GM19438 (cell line): ENCODE results near the gene TDRD10.
"Not testable (repeated sequence)": the region's sequence is repeated elsewhere in the genome, so short reads cannot be mapped to it uniquely, and the experiment has no call there.

Source experiments
- ATAC-seq: cut with Tn5 transposase; IDR thresholded peaks from one replicate; pipeline ENCODE4 v1.9.1; 2021; ENCODE audit warnings: low read depth; ENCODE audit not compliant: unreplicated experiment

The TDRD10 gene

DNA sequence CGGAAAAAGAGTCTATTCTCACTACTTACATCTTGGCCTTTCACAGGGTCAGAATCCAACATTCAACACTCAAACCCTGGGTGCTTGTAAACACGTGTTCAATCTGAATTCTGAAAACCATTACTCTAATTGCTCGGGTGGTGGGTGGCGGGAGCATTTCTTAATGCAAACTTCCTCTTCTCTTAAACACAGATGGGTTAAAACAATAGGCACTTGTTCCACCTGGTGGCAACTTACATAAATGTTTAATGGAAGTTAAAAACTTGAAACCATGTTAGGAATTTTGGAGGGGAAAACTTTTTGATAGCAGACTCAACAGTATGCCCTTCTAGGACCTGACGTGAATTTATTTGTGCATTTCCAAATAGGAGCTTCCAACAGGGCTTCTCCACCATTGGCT, 23.4 kb upstream of the TDRD10 start:
- ATAC-seq = no peak

- no peak for ATAC-seq
Observed at GRCh38 chr1:154479764-154480421, 22.1 kb upstream of the TDRD10 start.

DNA sequence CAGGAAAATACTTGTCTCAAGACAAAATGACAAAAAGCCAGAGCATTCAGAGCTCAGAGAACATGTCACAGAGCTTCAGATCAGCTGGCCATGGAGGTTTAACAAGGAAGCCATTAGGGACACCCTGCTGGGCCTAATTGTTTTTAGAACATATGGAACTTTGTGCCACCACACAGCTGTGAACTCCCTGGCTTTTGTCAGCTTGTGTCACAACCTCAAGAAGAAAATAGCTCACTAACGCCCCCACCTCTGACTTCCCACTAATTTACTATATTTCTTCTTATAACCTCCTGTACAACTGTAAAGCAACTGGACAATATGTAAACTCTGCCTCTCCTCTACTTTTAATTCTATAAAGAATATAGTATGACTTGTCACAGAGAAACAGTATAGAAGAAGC, 21.0 kb upstream of the TDRD10 start:
- no peak for ATAC-seq

DNA sequence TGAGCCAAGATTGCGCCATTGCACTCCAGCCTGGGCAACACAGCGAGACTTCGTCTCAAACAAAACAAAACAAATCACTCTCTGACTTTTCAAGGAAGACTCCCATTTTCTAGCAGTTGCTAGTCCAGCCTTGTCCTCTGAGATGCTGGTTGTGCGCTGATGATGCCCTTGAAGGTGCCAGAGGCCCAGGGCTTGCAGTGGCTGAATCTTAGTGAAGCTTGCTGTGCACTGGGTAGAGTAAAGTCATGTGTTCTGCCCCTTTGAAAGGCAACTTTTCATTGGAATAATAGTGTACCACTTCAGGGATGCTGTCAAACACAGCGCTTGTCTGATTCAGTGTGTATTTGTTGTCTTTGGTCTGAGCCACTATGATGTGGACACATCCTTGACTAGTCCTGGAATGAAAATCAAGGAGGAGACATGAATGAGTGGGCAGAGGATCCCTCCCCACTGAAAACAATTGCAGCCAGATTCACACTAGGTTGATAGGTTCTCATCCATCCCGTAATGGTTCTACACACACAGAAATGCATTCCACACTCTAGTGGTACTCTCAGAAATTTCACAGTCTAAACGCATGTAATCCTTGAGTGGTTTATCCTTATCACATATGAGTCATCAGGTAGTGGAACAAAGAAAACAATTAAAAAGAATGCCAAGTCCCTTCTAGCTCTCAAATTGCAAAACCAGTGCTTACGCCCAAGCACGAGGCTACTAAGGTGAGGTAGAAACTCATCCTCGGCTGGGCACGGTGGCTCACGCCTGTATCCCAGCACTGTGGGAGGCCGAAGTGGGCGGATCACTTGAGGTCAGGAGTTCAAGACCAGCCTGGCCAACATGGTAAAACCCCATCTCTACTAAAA, 17.8 kb upstream of the TDRD10 start:
- no peak for ATAC-seq

DNA sequence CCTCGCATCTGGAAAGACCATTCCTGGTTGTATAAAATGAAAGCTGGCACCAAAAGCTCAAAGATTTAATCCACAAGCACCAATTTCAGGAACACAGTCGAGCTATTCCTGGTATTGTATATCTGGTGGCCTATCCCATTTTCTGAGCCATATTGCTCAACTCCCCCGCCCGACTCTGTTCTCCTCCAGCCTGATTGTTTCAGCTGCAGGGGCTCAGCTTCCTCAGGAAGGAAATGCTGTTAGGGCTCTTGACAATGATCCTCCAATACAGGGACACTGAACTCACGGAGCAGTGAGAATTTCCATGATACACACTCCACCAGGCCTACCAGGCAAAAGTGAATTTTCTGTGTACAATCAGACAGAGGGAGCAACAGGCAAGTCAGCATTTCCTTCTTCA, 16.9 kb upstream of the TDRD10 start:
- ATAC-seq = no peak

GRCh38 chr1:154485910-154486496, 16.0 kb upstream of the TDRD10 start:
- no peak for ATAC-seq

DNA sequence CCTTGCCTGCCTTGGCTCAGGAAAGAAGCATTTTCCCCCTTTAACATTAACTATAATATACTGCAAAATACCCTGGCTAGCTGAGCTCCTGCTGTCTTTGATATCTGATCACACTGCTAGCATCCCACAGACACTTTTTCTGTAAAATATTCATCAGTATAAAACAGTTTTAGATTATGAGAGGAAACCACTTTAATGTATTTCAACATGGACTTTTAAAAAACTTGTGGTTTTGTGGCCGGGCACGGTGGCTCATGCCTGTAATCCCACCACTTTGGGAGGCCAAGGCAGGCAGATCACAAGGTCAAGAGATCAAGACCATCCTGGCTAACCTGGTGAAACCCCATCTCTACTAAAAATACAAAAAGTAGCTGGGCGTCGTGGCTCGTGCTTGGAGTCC, 15.3 kb upstream of the TDRD10 start:
- not testable (repeated sequence) for ATAC-seq

DNA sequence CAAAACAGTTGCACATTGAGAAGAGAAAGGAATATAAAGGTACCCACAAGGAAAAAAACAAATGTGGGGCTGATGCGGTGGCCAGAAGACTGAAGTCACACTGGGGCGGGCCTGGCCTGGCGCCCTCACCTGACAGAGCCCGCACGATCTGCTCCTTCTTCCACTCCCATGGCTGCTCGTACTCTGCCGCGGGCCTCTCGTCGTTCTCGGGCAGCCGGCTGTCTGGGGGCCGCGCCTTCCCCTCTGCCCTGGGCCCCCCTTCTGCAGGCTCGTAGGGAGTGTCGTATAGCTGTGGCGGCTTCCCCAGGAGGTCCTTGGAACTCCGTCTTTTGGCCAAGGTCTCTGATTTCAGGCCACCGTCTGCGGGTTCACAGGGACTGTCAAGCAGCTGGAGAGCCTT, 13.1 kb upstream of the TDRD10 start:
- no peak for ATAC-seq

GRCh38 chr1:154489695-154490274, 12.2 kb upstream of the TDRD10 start:
- no peak for ATAC-seq

GRCh38 chr1:154490317-154490716, 11.7 kb upstream of the TDRD10 start:
- no peak for ATAC-seq

- ATAC-seq = no peak
Observed at GRCh38 chr1:154492115-154492514, 9.9 kb upstream of the TDRD10 start.

GRCh38 chr1:154493276-154493675, 8.7 kb upstream of the TDRD10 start:
- ATAC-seq = no peak

- ATAC-seq = no peak
Observed at GRCh38 chr1:154495496-154496273, 6.3 kb upstream of the TDRD10 start.

DNA sequence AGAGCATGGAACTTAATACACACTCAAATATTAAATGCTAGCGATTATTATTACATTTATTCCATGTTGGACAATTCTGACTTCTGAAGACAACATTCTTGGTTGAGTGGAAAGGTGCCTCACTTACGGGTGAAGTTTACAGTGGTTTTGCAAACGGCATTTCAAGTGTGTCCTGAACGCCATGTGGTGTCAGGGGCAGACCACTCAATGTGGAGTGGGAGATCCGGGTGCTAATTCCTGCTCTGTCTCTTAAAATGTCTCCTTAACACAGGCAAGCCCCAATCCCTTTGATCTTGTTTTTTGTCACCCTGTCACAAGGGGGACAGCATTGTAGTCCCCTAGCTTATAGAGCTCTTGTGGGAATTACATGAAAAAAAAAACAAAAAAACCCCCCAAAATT, 5.6 kb upstream of the TDRD10 start:
- ATAC-seq = no peak

DNA sequence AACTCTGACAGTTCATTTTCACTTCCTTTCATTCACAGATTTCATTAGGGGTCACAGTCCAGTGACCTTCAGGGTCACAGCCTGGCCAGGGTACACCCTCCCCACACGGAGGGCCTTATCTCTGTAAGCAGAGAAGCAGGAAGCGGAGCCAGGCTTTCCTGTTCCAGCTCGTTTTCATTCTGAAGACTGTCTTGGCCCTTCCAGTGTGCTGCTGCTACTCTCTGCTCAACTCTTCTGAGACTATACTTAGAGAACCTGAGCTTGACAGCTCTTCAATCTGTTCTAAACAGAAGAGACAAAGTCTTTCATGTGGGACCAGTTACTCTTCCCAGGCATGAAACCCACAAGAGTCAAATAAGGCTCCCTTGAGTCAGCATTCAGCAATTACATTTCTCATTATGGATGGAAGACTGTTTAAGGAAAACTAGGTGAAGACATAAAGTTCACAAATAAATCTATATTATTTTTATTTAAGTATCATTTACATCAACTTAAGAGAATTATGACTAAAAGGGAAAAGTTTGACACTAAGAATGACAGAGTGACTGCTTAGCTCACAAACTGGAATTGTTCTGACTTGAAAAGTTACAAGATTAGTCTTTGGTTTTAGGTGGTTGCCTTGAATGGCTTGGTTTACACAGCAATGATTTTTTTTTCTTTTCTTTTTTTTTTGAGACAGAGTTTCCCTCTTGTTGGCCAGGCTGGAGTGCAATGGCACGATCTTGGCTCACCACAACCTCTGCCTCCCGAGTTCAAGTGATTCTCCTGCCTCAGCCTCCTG, 4.8 kb upstream of the TDRD10 start:
- no peak for ATAC-seq

DNA sequence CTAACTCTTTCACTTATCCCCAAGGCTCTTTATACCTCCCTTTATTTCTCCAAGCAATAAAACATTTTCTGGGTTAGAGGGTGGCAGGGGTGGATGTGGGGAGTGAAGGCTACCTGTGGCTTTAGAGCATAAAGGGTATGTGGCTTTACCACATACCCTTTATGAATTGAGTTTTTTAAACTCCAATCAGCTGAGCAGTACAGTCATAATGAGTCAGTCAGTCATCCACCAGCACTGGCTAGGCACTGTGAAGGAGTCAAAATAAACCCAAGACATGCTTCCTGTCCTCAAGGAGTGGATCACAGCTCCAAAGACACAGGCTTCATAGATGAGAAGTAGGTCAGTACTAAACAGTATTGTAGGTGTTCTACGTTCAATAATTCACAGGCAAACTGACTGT, 2.6 kb upstream of the TDRD10 start:
- no peak for ATAC-seq

DNA sequence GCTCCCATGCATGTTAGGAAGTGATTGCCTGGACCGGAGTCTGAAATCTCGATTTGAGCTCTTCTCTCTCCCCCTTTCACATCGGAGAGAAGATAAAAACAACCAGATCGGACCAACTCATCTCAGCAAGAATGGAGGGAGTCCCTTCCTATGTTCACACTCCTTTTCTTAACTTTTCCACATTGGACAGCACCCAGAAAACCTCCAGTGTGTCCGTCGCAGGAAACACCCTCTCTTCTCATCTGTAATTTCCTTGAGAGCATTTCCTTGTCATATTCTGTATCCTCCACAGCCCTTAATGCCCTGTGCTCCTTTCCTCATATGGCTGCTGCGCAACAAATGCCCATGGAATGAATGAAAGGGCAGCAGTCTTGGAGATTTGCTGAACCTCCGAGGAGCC, 1.5 kb upstream of the TDRD10 start:
- ATAC-seq = no peak

- ATAC-seq = no peak
Observed at GRCh38 chr1:154501423-154502065, 475 bp upstream of the TDRD10 start.

- ATAC-seq = no peak
Observed at GRCh38 chr1:154502744-154503115, 711 bp downstream of the TDRD10 start.
